ENCODE data around the gene TMEM63C. TPM values are rescaled to one million over a fixed set of nuclear protein-coding genes. Genes with fewer than 3 reads are reported as not detected.

Gene TMEM63C
- total RNA-seq, 4 donors from 2014 or later, result 12.3 to 32.8 (median 19.9) TPM

GRCh38 chr14:77253333-77254190 is 72.0 kb downstream of the TMEM63C start:
- H3K9me3 ChIP-seq, result no peaks in the 10 kb centered on the region
- WGBS, result 66% methylated on average over 20 of the region's 20 CpGs
- no peak overlapping the region for H3K4me3 ChIP-seq
- no peak for DNase-seq (ENCODE audit: low spot score in 2 of 2)
- no peaks in the 10 kb centered on the region for H3K4me1 ChIP-seq
- peaks cover 7% of the 10 kb centered on the region for H3K27me3 ChIP-seq
- H3K36me3 ChIP-seq, result peaks cover 2% of the 10 kb centered on the region
- no peak for TF ChIP-seq POLR2A (IDR thresholded peaks at IDR 0.05)
- TF ChIP-seq EP300 (IDR thresholded peaks at IDR 0.05), result no peak
- TF ChIP-seq CTCF (IDR thresholded peaks at IDR 0.05), result no peak
- no peak for TF ChIP-seq POLR2AphosphoS5 (IDR thresholded peaks at IDR 0.05)
- no peak overlapping the region for H3K27ac ChIP-seq

GRCh38 chr14:77256694-77257093 is 75.1 kb downstream of the TMEM63C start:
- Histone ChIP-seq H3K27ac (no peak overlapping the region), H3K27me3 (peaks cover 19% of the 10 kb centered on the region), H3K9me3 (no peaks in the 10 kb centered on the region), H3K4me3 (no peak overlapping the region), H3K36me3 (peaks cover 2% of the 10 kb centered on the region), H3K4me1 (no peaks in the 10 kb centered on the region)
- WGBS, result 86% methylated on average over 7 of the region's 8 CpGs
- no peak for TF ChIP-seq CTCF (IDR thresholded peaks at IDR 0.05)
- TF ChIP-seq POLR2A (IDR thresholded peaks at IDR 0.05), result no peak
- TF ChIP-seq EP300 (IDR thresholded peaks at IDR 0.05), result no peak
- TF ChIP-seq POLR2AphosphoS5 (IDR thresholded peaks at IDR 0.05), result no peak
- no peak for DNase-seq (ENCODE audit: low spot score in 2 of 2)

- H3K27me3 ChIP-seq, result peaks cover 19% of the 10 kb centered on the region
- H3K4me3 ChIP-seq, result no peak overlapping the region
- no peak for DNase-seq (ENCODE audit: low spot score in 2 of 2)
- H3K27ac ChIP-seq, result no peak overlapping the region
- no peak for TF ChIP-seq CTCF (IDR thresholded peaks at IDR 0.05)
- no peak for TF ChIP-seq POLR2A (IDR thresholded peaks at IDR 0.05)
- no peak for TF ChIP-seq POLR2AphosphoS5 (IDR thresholded peaks at IDR 0.05)
- no peak for TF ChIP-seq EP300 (IDR thresholded peaks at IDR 0.05)
- no peaks in the 10 kb centered on the region for H3K9me3 ChIP-seq
- peaks cover 2% of the 10 kb centered on the region for H3K36me3 ChIP-seq
- no peaks in the 10 kb centered on the region for H3K4me1 ChIP-seq
- 87% methylated on average over 3 of the region's 10 CpGs for WGBS
Measured at GRCh38 chr14:77257700-77258099, 76.1 kb downstream of the TMEM63C start.

- WGBS, result 89% methylated on average over 4 of the region's 5 CpGs
- Histone ChIP-seq H3K4me3 (no peak overlapping the region), H3K4me1 (no peaks in the 10 kb centered on the region), H3K36me3 (peaks cover 2% of the 10 kb centered on the region), H3K27me3 (peaks cover 19% of the 10 kb centered on the region), H3K27ac (no peak overlapping the region), H3K9me3 (no peaks in the 10 kb centered on the region)
- DNase-seq (ENCODE audit: low spot score in 2 of 2), result no peak
- TF ChIP-seq CTCF (IDR thresholded peaks at IDR 0.05), result no peak
- TF ChIP-seq POLR2A (IDR thresholded peaks at IDR 0.05), result no peak
- no peak for TF ChIP-seq EP300 (IDR thresholded peaks at IDR 0.05)
- TF ChIP-seq POLR2AphosphoS5 (IDR thresholded peaks at IDR 0.05), result no peak
Measured at GRCh38 chr14:77258566-77258965, 77.0 kb downstream of the TMEM63C start.

GRCh38 chr14:77259025-77259715 is 77.6 kb downstream of the TMEM63C start:
- Histone ChIP-seq H3K9me3 (no peaks in the 10 kb centered on the region), H3K27me3 (peaks cover 19% of the 10 kb centered on the region), H3K4me3 (no peak overlapping the region), H3K27ac (no peak overlapping the region), H3K4me1 (no peaks in the 10 kb centered on the region), H3K36me3 (peaks cover 2% of the 10 kb centered on the region)
- 66% methylated on average over 9 of the region's 11 CpGs for WGBS
- no peak for TF ChIP-seq POLR2AphosphoS5 (IDR thresholded peaks at IDR 0.05)
- TF ChIP-seq EP300 (IDR thresholded peaks at IDR 0.05), result no peak
- TF ChIP-seq POLR2A (IDR thresholded peaks at IDR 0.05), result no peak
- TF ChIP-seq CTCF (IDR thresholded peaks at IDR 0.05), result no peak
- DNase-seq (ENCODE audit: low spot score in 2 of 2), result no peak
